DND-41 (cell line): Measurements from ENCODE around the gene TNIK.

Source experiments
- ATAC-seq: fragments of 200-7000 bp; cut with Tn5 transposase; 3 replicates; pipeline ENCODE4 v1.9.1; 2021; ENCODE audit warnings: low read depth; ENCODE audit not compliant: insufficient read depth
- DNase-seq: peaks from one replicate; pipeline ENCODE4 v3.0.0-alpha.2; 2020
- H2AFZ ChIP-seq: 2 replicates; pipeline ENCODE4 v1.6.0; 2012; ENCODE audit warnings: low read depth, low read length
- H3K27ac ChIP-seq: 2 replicates; pipeline ENCODE4 v1.5.1; 2012; ENCODE audit warnings: low read length, inconsistent platforms
- H3K27me3 ChIP-seq: fragments of 200-600 bp; sonication (generic); 2 replicates; pipeline ENCODE4 v1.6.0; 2012; ENCODE audit warnings: low read length, mild to moderate bottlenecking, inconsistent platforms; ENCODE audit not compliant: insufficient read depth, poor library complexity
- H3K36me3 ChIP-seq: 2 replicates; pipeline ENCODE4 v1.5.1; 2012; ENCODE audit warnings: low read length, inconsistent platforms; ENCODE audit not compliant: insufficient read depth
- H3K4me1 ChIP-seq: 2 replicates; pipeline ENCODE4 v1.5.1; 2012; ENCODE audit warnings: mild to moderate bottlenecking, low read length; ENCODE audit not compliant: insufficient read depth
- H3K4me2 ChIP-seq: 2 replicates; pipeline ENCODE4 v1.6.0; 2012; ENCODE audit warnings: mild to moderate bottlenecking, moderate library complexity, low read length, inconsistent platforms; ENCODE audit not compliant: insufficient read depth
- H3K4me3 ChIP-seq, 2 experiments: fragments of 200-600 bp in 1 of 2; shearing (Covaris generic) in 1 of 2; 2 replicates each; pipeline ENCODE4 v1.5.1; 2012 to 2016; ENCODE audit warnings: inconsistent platforms in 2 of 2, low read length in 2 of 2, mild to moderate bottlenecking in 2 of 2, low read depth in 1 of 2, moderate library complexity in 1 of 2
- H3K79me2 ChIP-seq: 2 replicates; pipeline ENCODE4 v1.6.0; 2012; ENCODE audit warnings: low read length, inconsistent platforms; ENCODE audit not compliant: insufficient read depth
- H3K9ac ChIP-seq: 2 replicates; pipeline ENCODE4 v1.6.0; 2012; ENCODE audit warnings: low read depth, mild to moderate bottlenecking, inconsistent platforms, low read length, moderate library complexity
- H3K9me3 ChIP-seq: 2 replicates; pipeline ENCODE4 v1.5.1; 2012; ENCODE audit warnings: low read length, moderate library complexity, mild to moderate bottlenecking, inconsistent platforms; ENCODE audit not compliant: insufficient read depth, severe bottlenecking
- H4K20me1 ChIP-seq: 2 replicates; pipeline ENCODE4 v1.6.0; 2012; ENCODE audit warnings: low read length; ENCODE audit not compliant: insufficient read depth
- EZH2 ChIP-seq: IDR thresholded peaks from 3 replicates; pipeline ENCODE4 v1.6.1; 2012; ENCODE audit warnings: borderline replicate concordance, low read depth, mild to moderate bottlenecking, moderate library complexity, low read length, inconsistent platforms; ENCODE audit not compliant: severe bottlenecking
- TF ChIP-seq, protein P1 (sequence below): IDR thresholded peaks from 2 replicates; pipeline ENCODE4 v1.5.1; 2012; ENCODE audit warnings: borderline replicate concordance, low read length, moderate library complexity, mild to moderate bottlenecking; ENCODE audit not compliant: poor library complexity, severe bottlenecking; ENCODE audit errors: extremely low read depth

TNIK gene

DNA sequence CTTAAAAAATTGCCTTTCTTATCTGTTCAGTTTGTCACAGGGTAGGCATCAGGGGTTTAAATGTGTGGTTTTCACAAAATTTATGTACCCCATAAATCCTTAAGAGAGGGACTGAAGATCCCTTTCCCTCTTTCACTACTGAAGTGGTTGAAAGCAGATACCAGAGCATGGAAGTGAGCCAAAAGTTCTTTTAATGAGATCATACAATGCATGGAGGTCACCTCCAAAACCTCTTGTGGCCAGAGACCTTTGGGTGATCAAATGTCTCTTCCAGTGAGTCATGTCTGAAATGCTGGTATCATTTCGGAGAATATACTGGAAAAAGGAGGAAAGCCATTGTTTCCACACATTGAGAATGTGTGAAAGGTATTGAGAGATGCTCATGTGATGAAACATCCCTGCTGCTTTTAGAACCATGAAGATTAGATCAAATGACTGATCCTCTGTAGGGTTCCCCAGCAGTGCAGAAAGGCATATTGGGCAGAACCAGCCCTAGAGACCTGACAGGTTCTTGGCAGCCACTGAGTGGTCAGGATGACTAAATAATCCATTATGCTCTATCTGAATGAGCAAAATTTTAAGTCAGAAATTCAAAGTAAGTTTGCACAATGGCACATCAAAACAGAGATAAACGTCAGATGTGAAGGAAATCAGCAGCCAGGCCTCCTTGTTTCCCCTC lies 267.9 kb downstream of the TNIK start:
- H3K4me2 ChIP-seq, result no peak overlapping the region
- H2AFZ ChIP-seq, result no peak overlapping the region
- ATAC-seq (no peak), DNase-seq (no peak)
- H3K4me1 ChIP-seq, result no peaks in the 10 kb centered on the region
- H3K9ac ChIP-seq, result no peak overlapping the region
- H3K4me3 ChIP-seq, result no peak overlapping the region
- TF ChIP-seq, protein P1, sequence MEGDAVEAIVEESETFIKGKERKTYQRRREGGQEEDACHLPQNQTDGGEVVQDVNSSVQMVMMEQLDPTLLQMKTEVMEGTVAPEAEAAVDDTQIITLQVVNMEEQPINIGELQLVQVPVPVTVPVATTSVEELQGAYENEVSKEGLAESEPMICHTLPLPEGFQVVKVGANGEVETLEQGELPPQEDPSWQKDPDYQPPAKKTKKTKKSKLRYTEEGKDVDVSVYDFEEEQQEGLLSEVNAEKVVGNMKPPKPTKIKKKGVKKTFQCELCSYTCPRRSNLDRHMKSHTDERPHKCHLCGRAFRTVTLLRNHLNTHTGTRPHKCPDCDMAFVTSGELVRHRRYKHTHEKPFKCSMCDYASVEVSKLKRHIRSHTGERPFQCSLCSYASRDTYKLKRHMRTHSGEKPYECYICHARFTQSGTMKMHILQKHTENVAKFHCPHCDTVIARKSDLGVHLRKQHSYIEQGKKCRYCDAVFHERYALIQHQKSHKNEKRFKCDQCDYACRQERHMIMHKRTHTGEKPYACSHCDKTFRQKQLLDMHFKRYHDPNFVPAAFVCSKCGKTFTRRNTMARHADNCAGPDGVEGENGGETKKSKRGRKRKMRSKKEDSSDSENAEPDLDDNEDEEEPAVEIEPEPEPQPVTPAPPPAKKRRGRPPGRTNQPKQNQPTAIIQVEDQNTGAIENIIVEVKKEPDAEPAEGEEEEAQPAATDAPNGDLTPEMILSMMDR, result no peak
- TF ChIP-seq EZH2, result no peak
- H4K20me1 ChIP-seq, result no peaks in the 10 kb centered on the region
- H3K36me3 ChIP-seq, result no peaks in the 10 kb centered on the region
- no peaks in the 10 kb centered on the region for H3K79me2 ChIP-seq
- peaks cover 3% of the 10 kb centered on the region for H3K27me3 ChIP-seq
- no peaks in the 10 kb centered on the region for H3K9me3 ChIP-seq
- H3K27ac ChIP-seq, result no peak overlapping the region

DNA sequence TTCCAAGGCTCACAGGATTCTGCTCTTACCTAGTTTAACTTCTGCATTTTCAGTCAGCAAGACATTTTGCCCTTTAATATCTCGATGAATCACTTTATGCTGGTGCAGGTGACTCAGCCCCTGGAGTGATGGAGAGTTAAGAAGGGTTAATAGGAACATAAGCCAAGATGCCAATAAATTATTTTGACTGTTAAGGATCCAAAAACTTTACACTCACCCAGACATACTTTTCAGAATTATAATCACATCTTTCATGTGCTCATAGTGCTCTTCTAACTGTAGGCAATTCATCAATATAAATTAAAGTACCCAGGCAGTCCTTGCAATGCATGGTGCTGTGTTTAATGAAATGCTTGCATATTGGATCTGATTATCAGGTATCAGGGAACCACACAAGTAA lies 269.5 kb downstream of the TNIK start:
- H3K4me1 ChIP-seq, result no peaks in the 10 kb centered on the region
- no peaks in the 10 kb centered on the region for H3K9me3 ChIP-seq
- H3K4me2 ChIP-seq, result no peak overlapping the region
- peaks cover 3% of the 10 kb centered on the region for H3K27me3 ChIP-seq
- no peak for ATAC-seq
- no peak overlapping the region for H2AFZ ChIP-seq
- H3K36me3 ChIP-seq, result no peaks in the 10 kb centered on the region
- TF ChIP-seq, protein P1, result no peak
- TF ChIP-seq EZH2, result no peak
- H3K79me2 ChIP-seq, result no peaks in the 10 kb centered on the region
- H4K20me1 ChIP-seq, result no peaks in the 10 kb centered on the region
- no peak for DNase-seq
- H3K27ac ChIP-seq, result no peak overlapping the region
- H3K9ac ChIP-seq, result no peak overlapping the region
- H3K4me3 ChIP-seq, result no peak overlapping the region

DNA sequence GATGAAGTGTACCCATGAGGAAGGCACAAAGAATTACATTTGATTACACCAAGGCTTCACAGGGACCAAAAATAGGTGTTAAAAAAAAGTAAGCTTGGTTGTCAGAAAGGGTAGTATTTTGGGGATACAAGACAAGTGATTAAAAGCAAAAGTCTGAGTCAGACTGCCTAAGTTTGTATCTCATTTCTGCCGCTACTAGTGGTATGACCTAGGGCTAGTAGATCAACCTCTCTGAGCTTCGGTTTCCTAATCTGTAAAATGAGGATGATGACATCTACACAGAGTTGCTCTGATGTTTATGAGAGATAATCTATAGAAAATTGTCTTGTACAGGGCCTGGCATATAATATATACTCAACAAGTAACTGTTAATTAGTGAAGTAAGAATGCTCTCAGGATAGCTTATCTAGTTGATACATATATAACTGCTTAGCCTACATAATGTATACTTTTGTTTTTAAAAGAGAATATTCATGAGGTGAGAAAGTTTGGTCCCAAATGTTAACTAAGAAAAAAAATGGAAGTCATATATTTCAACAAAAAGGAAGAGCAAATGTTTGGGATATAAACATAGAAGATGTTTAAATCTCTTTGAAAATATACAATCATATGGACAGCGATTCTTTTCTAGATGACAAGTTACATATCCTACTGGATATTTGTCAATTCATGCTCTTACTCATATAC lies 270.7 kb downstream of the TNIK start:
- H2AFZ ChIP-seq, result no peak overlapping the region
- H3K27me3 ChIP-seq, result peaks cover 3% of the 10 kb centered on the region
- no peaks in the 10 kb centered on the region for H3K9me3 ChIP-seq
- no peak for TF ChIP-seq EZH2
- TF ChIP-seq, protein P1, result no peak
- ATAC-seq, result no peak
- H3K9ac ChIP-seq, result no peak overlapping the region
- DNase-seq, result no peak
- no peaks in the 10 kb centered on the region for H3K79me2 ChIP-seq
- H3K4me3 ChIP-seq, result no peak overlapping the region
- no peaks in the 10 kb centered on the region for H4K20me1 ChIP-seq
- H3K36me3 ChIP-seq, result no peaks in the 10 kb centered on the region
- no peak overlapping the region for H3K27ac ChIP-seq
- no peaks in the 10 kb centered on the region for H3K4me1 ChIP-seq
- no peak overlapping the region for H3K4me2 ChIP-seq
